ENCODE measurements around the gene BAMBI. TPM values are rescaled to one million over a fixed set of nuclear protein-coding genes. Genes with fewer than 3 reads are reported as not detected.
"Not testable (repeated sequence)": the region's sequence is repeated elsewhere in the genome, so short reads cannot be mapped to it uniquely, and the experiment has no call there.

BAMBI gene
- total RNA-seq, 1 experiment from 2014 or later = 6.2 TPM

DNA sequence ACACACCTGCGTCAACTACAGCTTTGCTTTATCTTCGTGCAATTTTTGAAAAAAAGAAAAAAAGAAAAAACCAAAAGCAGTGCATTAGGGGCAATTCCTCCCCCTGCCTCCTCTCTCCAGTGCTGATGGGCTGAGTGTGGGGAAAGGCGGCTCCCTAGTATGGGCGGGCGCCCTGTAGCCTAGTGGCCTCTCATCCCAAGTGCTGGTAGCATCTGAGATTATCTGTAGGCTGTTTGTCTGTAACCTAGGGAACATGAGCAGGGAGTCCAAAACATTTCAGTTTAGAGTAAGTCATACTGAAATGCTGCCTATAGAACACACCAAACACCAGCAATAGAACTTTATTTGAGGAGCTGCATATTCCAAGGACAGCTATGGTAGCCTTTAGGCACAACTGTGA lies 24.6 kb upstream of the BAMBI start:
- H3K9me2 ChIP-seq (ENCODE audit: insufficient read depth) = no peaks in the 10 kb centered on the region
- H4K20me1 ChIP-seq (ENCODE audit: insufficient read depth) = no peaks in the 10 kb centered on the region
- H3K4me3 ChIP-seq (replicated peaks in 1 of 2; ENCODE audit: low read depth in 1 of 2, low read length in 2 of 2) = no peak overlapping the region
- intact Hi-C loops (cut with micrococcal nuclease) = no loop called here
- no peak for TF ChIP-seq TCF7L2 (IDR thresholded peaks at IDR 0.05; ENCODE audit: borderline replicate concordance, extremely low read depth, insufficient read depth, insufficient read length)
- no peak for TF ChIP-seq ZFX (IDR thresholded peaks at IDR 0.05)
- TF ChIP-seq MAX (IDR thresholded peaks at IDR 0.05) = no peak
- no peak for TF ChIP-seq CBX3 (IDR thresholded peaks at IDR 0.05; ENCODE audit: low read depth)
- no peak for TF ChIP-seq EZH2 (IDR thresholded peaks at IDR 0.05)
- TF ChIP-seq RAD21 (IDR thresholded peaks at IDR 0.05; ENCODE audit: low read depth) = no peak
- no peak for TF ChIP-seq ELF1 (IDR thresholded peaks at IDR 0.05; ENCODE audit: borderline replicate concordance, low read depth)
- no peak for TF ChIP-seq POLR2A (IDR thresholded peaks at IDR 0.05; ENCODE audit: borderline replicate concordance, extremely low read depth, insufficient read depth, insufficient read length)
- no peak for TF ChIP-seq CTCF (IDR thresholded peaks at IDR 0.05 in 2 of 3, conservative IDR thresholded peaks at IDR 0.05 in 1 of 3; ENCODE audit: borderline replicate concordance in 1 of 3, insufficient read depth in 1 of 3, low read depth in 2 of 3, low read length in 2 of 3)
- TF ChIP-seq SIN3A (IDR thresholded peaks at IDR 0.05; ENCODE audit: low read depth) = no peak
- no peak for TF ChIP-seq CEBPB (IDR thresholded peaks at IDR 0.05; ENCODE audit: low read depth)
- no peak for TF ChIP-seq ZNF274 (IDR thresholded peaks at IDR 0.05; ENCODE audit: low read depth, low read length)
- no peak for TF ChIP-seq EGR1 (IDR thresholded peaks at IDR 0.05; ENCODE audit: low read depth)
- TF ChIP-seq, protein P1, sequence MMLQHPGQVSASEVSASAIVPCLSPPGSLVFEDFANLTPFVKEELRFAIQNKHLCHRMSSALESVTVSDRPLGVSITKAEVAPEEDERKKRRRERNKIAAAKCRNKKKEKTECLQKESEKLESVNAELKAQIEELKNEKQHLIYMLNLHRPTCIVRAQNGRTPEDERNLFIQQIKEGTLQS (IDR thresholded peaks at IDR 0.05) = no peak
- TF ChIP-seq POLR2AphosphoS5 (IDR thresholded peaks at IDR 0.05; ENCODE audit: low read depth, low read length) = no peak
- no peak for TF ChIP-seq SRF (IDR thresholded peaks at IDR 0.05; ENCODE audit: low read depth)
- no peak for TF ChIP-seq YY1 (IDR thresholded peaks at IDR 0.05; ENCODE audit: extremely low read depth, insufficient replicate concordance, low read depth, low read length)
- TF ChIP-seq SP1 (IDR thresholded peaks at IDR 0.05; ENCODE audit: low read depth) = no peak
- ATAC-seq = no peak
- H3K9ac ChIP-seq (ENCODE audit: low read length) = no peak overlapping the region
- BruUV-seq (replicated peaks) = no TSS peak
- no peak overlapping the region for H3K27ac ChIP-seq (ENCODE audit: low read depth, low read length)
- H3K27me3 ChIP-seq (ENCODE audit: insufficient read depth, low read length) = no peaks in the 10 kb centered on the region
- H2AFZ ChIP-seq (ENCODE audit: low read depth, low read length, poor library complexity, severe bottlenecking) = no peak overlapping the region
- H3K79me2 ChIP-seq (ENCODE audit: insufficient read depth, low read length) = no peaks in the 10 kb centered on the region
- H3K9me3 ChIP-seq (ENCODE audit: control insufficient read depth in 1 of 2, insufficient read depth in 1 of 2, low read depth in 1 of 2, low read length in 2 of 2) = no peaks in the 10 kb centered on the region
- H3K4me1 ChIP-seq (ENCODE audit: control insufficient read depth in 1 of 2, insufficient read depth in 2 of 2, low read length in 2 of 2) = no peaks in the 10 kb centered on the region
- H3K36me3 ChIP-seq (ENCODE audit: control insufficient read depth in 1 of 2, insufficient read depth in 2 of 2, low read length in 2 of 2) = no peaks in the 10 kb centered on the region
- ChIA-PET CTCF (no interaction called here), POLR2A (no interaction called here), RAD21 (ENCODE audit: low non-redundant PET in 1 of 2, low total read pairs in 2 of 2, uncharacterized antibody in 2 of 2, unreplicated experiment in 2 of 2) (interaction anchor here in 1 of 2 experiments (1.0 kb wide), 1 partner anchor 11 kb away, joined by 3 read pairs; no protein-coding TSS in a partner anchor)
- H3K4me2 ChIP-seq (ENCODE audit: low read length) = no peak overlapping the region
- no peak for DNase-seq (ENCODE audit: low read depth, low spot score)

GRCh38 chr10:28658824-28659223 lies 18.5 kb upstream of the BAMBI start:
- H2AFZ ChIP-seq (ENCODE audit: low read depth, low read length, poor library complexity, severe bottlenecking); RAD21 ChIA-PET (ENCODE audit: low non-redundant PET in 1 of 2, low total read pairs in 2 of 2, uncharacterized antibody in 2 of 2, unreplicated experiment in 2 of 2); H3K27me3 ChIP-seq (ENCODE audit: insufficient read depth, low read length); H4K20me1 ChIP-seq (ENCODE audit: insufficient read depth); H3K36me3 ChIP-seq (ENCODE audit: control insufficient read depth in 1 of 2, insufficient read depth in 2 of 2, low read length in 2 of 2); H3K9ac ChIP-seq (ENCODE audit: low read length); DNase-seq (ENCODE audit: low read depth, low spot score); H3K9me2 ChIP-seq (ENCODE audit: insufficient read depth); H3K4me3 ChIP-seq (replicated peaks in 1 of 2; ENCODE audit: low read depth in 1 of 2, low read length in 2 of 2); POLR2A ChIA-PET; H3K27ac ChIP-seq (ENCODE audit: low read depth, low read length); H3K9me3 ChIP-seq (ENCODE audit: control insufficient read depth in 1 of 2, insufficient read depth in 1 of 2, low read depth in 1 of 2, low read length in 2 of 2); H3K79me2 ChIP-seq (ENCODE audit: insufficient read depth, low read length); ATAC-seq; intact Hi-C loops (cut with micrococcal nuclease); CTCF ChIA-PET; H3K4me2 ChIP-seq (ENCODE audit: low read length); BruUV-seq (replicated peaks): not testable (repeated sequence)
- peaks cover 2 to 14% of the 10 kb centered on the region in 2 experiments; a peak in 3 of 4 replicates for H3K4me1 ChIP-seq (ENCODE audit: control insufficient read depth in 1 of 2, insufficient read depth in 2 of 2, low read length in 2 of 2)
